LoVo (cell line): ENCODE results near the gene ATP2A2.
"Not testable (repeated sequence)": the region's sequence is repeated elsewhere in the genome, so short reads cannot be mapped to it uniquely, and the experiment has no call there.

Experiments
- DNase-seq: peaks from one replicate; pipeline ENCODE4 v3.0.0-alpha.2; 2016; ENCODE audit warnings: low spot score

The ATP2A2 gene

DNA sequence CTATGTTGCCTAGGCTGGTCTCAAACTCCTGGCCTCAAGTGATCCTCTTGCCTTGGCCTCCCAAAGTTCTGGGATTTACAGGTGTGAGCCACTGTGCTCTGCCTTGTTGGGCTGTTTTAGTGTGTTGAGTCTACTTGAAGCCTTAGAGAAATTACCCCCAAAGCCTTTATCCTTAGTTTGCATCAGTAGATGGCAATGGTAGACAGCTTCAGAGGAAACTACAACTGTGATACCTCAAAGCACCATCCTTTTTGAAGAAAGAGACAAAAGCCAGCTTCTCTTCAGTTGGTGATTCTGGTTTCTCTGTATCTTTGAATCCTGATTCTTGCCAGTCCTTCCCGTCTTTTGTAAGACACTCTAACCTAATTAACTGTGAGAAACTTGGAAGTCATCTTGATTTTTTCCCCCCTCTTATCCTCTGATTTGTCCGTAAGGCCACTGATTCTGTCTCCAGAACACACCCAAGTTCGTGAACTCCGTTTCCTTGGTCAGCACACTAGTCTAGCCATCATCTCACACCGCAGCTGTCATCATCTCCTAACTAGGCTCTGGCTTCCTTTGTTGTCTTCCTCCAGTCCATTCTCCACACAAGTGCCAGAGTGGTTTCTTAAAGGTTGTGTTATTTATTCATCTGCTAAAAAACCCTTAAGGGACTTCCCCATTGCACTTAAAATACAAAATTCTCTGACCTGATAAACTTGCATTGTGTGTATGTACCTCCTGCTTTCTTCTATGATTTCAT is 20.2 kb downstream of the ATP2A2 start:
- no peak for DNase-seq

- no peak for DNase-seq
These were observed 23.1 kb downstream of the ATP2A2 start for GRCh38 chr12:110304061-110304551.

DNA sequence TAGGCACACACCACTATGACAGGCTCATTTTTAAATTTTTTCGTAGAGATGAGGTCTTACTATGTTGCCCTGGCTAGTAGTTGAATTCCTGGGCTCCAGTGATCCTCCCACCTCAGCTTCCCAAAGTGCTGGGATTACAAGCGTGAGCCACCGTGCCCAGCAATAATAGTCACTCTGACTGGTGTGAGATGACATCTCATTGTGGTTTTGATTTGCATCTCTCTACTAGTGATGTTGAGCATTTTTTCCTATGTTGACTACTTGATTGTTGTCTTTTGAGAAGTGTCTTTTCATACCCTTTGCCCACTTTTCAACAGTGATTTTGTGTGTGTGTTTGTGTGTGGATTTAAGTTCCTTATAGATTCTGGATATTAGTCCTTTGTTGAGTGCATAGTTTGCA is 26.3 kb downstream of the ATP2A2 start:
- no peak for DNase-seq

DNA sequence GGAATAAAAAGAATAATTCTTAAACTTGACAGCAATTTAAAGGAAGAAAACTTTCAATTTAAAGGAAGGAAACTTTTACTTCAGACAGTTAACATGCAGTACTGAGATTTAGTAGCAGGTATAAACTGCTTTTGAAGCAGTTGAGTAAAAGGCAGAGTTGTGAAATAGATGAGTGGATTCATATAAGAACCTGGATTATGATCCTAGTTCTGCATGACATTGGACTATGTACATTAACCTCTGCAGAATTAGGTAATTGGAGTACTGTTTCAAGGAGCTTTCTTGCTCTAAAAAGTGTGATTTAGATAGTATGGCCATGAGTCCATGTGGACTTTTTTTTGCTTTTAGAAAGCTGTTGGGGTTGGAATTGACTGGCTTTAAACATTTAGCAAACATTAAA is 29.7 kb downstream of the ATP2A2 start:
- DNase-seq, result no peak

DNA sequence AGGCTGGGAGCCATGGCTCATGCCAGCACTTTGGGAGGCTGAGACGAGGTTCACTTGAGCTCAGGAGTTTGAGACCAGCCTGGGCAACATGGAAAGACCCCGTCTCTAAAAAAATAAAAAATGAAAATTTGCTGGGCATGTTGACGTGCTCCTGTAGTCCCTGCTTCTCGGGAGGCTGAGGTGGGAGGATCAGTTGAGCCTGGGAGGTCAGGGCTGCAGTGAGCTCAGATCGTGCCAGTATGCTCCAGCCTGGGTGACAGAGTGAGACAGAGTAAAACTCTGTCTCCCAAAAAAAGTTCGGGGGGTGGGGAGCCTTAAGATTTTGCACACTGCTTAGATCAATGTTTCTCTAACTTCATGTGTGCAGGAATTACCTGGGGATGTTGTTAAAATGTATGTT is 30.9 kb downstream of the ATP2A2 start:
- DNase-seq, result no peak

- DNase-seq, result no peak
These were observed 31.7 kb downstream of the ATP2A2 start for GRCh38 chr12:110312581-110313360.

DNA sequence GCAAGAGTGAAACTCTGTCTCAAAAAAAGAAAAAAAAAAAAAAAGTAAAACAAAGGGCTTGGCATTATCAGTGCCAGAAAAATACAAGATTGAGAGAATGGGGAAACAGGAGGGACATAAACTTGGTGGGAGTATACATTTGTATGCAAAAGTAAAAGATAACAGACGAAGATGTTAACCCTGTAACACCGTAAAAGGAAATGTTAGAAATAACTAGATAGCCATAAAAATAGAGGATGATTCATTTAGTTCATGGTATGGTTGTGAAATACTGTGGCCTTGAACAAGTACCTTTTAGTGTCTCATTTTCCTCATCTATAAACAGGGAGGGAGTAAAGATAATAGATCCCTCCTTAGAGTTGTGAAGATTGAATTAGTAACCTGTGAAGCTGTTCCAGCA is 33.3 kb downstream of the ATP2A2 start:
- DNase-seq, result peak; percentile 27

- no peak for DNase-seq
These were observed 35.8 kb downstream of the ATP2A2 start for GRCh38 chr12:110316861-110317260.

DNA sequence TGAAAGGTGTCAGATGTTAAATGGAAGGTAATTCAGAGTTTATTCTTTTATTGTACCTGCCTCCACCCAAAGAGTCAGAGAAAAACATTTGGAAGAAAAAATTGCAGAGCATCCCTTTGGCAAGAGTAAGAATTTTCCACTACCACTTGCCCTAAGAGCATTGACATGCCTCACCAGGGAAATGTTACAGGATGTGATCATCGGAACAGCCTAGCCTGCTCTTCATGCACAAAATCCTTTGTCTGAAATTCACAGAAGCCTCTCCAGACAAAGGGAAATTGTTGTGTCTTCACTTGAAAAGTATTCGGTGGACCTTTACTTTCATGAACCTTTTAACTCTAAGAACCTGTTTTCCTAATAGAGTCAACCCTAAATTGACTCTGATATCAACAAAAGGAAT is 36.9 kb downstream of the ATP2A2 start:
- no peak for DNase-seq

GRCh38 chr12:110320550-110320949 is 39.5 kb downstream of the ATP2A2 start:
- DNase-seq, result no peak

- DNase-seq, result no peak
These were observed 48.7 kb downstream of the ATP2A2 start for GRCh38 chr12:110329710-110330109.

- DNase-seq, result no peak
These were observed 49.1 kb downstream of the ATP2A2 start for GRCh38 chr12:110330124-110330523.

DNA sequence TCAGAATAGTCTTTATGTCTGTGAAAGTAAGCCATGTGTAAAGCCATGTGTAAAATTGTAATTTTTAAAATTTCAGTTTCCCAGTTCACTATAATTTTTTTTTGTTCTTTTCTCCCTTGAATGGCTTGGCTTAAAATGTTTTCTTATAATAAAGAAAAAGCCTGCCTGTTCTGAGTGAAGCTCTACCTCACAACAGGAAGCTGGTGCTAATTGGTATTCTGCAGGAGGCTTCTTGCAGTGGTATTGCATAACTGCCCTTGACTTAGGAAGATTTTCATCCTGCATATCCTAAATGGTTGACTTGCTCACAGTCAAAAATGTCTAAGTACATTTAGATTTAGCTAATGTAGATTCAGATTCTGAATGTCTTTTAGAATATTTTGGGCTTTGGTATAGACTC is 49.5 kb downstream of the ATP2A2 start:
- no peak for DNase-seq

DNA sequence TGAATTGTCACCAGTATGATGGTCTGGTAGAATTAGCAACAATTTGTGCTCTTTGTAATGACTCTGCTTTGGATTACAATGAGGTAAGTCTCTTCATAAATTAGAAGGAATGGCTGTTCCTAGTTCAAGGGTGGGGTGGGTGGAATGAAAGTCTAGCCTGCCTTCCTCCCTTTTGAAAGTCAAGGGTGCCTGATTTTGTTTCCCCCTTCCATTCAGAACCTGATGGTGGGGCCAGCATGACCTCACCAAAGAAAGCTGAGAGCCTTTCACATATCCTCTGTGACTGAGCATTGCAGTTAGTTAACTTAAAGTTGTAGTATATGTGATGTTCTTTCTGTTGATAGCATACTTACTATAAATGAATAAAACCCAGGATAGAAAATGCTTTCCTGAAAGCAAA is 52.2 kb downstream of the ATP2A2 start:
- no peak for DNase-seq

DNA sequence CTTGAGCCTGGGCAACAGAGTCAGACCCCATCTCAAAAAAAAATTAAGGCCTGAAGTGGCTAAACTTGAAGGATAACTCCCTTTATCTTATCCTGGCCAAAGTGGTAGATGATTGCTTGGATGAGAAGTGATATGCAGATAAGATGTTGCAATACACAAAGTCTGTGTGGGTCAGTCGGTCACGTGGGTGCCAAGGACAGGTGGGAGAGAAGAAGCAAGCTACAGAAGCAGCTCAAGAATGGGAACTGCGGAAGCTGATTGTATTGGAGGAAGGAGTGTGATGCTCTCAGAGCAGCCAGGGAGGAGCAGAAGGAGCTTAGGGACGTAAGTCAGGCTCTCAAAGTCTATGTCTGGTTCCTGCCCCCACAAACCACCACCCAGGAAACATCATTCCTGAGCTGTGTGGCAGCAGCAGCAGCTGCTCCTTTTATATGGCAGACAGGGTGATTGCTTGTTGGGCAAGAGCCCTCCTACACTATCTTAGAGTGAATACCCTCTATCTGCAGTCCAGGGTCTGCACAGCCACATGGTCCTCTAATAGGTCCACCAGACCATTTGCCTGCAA is 54.5 kb downstream of the ATP2A2 start:
- DNase-seq, result no peak

- no peak for DNase-seq
These were observed 57.1 kb downstream of the ATP2A2 start for GRCh38 chr12:110337912-110338710.

DNA sequence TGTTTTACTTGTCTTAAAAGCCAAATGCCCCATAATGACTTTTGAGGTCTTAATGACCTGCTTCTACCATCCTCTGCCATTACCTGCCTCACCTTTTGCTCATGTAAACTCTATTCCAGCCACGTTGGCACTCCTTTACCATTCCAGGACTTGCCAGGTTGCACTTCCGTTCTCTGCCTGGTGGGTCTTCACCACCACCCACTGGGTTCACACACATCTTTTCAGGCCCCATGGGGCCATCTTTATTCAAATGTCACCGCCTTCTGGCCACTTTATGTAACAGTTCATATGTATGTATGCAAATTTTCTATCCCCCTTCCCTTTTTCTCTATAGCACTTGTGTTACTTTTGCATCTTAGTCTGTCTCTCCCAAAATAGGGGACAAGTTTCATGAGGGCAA is 57.7 kb downstream of the ATP2A2 start:
- no peak for DNase-seq

DNA sequence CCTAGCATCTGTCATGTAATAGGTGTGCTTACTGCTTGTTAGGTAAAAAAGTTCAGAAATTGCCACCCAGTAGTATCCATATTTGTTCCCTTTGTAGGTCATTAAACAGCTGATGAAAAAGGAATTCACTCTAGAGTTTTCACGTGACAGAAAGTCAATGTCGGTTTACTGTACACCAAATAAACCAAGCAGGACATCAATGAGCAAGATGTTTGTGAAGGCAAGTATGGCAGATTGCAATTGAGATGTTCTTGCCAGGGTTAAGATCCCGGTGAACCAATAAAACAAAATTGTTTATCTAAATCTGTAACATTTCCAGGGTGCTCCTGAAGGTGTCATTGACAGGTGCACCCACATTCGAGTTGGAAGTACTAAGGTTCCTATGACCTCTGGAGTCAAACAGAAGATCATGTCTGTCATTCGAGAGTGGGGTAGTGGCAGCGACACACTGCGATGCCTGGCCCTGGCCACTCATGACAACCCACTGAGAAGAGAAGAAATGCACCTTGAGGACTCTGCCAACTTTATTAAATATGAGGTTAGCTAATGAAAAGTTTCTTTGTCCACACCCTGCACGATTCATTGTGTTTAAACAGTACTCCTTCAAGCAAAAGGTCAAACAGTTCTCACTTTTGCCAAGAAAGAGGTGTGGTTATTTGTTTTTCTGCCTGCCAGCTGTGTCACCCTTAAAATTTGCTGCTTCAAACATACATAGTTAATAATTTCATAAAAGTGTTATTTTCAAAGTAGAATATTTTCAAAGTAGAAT is 58.3 kb downstream of the ATP2A2 start:
- no peak for DNase-seq

DNA sequence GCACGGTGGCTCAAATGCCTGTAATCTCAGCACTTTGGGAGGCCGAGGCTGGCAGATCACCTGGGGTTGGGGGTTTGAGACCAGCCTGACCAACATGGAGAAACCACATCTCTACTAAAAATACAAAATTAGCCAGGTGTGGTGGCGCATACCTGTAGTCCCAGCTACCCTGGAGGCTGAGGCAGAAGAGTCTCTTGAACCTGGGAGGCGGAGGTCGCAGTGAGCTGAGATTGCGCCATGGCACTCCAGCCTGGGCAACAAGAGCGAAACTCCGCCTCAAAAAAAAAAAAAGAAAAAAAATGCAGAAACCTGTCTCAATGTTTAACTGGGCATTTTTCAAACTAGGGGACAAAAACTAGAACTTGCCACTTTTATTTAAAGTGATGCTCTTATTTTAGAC is 59.2 kb downstream of the ATP2A2 start:
- not testable (repeated sequence) for DNase-seq

DNA sequence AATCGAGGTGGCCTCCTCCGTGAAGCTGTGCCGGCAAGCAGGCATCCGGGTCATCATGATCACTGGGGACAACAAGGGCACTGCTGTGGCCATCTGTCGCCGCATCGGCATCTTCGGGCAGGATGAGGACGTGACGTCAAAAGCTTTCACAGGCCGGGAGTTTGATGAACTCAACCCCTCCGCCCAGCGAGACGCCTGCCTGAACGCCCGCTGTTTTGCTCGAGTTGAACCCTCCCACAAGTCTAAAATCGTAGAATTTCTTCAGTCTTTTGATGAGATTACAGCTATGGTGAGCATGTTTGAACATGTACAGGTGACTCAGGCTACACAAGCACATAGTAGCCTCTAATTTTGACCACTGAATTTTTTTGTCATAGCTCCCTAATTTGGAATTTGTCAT is 59.7 kb downstream of the ATP2A2 start:
- DNase-seq, result no peak

DNA sequence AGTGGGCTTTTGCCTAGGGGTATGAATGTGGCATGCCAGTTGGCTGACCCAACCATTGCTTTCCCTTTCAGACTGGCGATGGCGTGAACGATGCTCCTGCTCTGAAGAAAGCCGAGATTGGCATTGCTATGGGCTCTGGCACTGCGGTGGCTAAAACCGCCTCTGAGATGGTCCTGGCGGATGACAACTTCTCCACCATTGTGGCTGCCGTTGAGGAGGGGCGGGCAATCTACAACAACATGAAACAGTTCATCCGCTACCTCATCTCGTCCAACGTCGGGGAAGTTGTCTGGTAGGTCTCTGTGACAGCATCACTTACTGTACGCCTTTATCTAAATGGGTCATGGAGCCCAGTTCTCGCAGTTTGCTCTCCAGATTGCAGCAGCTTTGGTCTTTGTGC is 61.1 kb downstream of the ATP2A2 start:
- no peak for DNase-seq

DNA sequence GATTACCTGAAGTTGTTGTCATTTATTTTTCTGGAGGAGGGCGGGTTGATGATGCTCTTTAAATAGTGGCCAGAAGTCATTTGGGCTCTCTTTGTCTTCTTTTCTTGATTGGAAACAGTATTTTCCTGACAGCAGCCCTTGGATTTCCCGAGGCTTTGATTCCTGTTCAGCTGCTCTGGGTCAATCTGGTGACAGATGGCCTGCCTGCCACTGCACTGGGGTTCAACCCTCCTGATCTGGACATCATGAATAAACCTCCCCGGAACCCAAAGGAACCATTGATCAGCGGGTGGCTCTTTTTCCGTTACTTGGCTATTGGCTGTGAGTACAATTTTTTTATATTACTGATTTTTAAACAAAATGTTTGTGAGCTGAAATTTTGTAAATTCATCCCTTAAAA is 62.1 kb downstream of the ATP2A2 start:
- DNase-seq, result no peak
